ENCODE measurements around the gene FBN2. TPM values are rescaled to one million over a fixed set of nuclear protein-coding genes. Genes with fewer than 3 reads are reported as not detected.

FBN2 gene
- total and polyA plus RNA-seq, 2 experiments from 2014 or later: 15.2 to 63.2 TPM

DNA sequence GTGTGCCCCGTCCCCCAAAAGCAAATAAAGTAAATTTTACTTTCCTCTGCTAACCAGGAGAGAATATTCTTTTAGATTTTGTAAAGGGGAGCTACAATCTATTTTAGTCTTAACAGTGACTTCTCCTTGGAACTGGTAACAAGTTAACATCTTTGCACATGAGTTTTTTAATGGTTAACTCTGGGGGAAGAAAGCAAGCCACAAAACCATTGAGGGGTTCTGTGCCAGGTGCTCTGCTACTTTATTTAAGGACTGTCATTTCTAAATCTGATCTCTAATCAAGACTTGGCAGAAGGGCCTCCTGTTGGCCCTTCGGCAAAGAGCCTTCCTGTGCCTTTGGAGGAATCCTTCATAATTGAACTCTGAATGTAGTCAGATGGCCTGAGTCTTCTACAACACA lies 301.0 kb downstream of the FBN2 start:
- Histone ChIP-seq H3F3A (ENCODE audit: insufficient read depth) (peaks cover 15% of the 10 kb centered on the region), H3K36me3 (ENCODE audit: low read depth) (no peaks in the 10 kb centered on the region), H3K9me3 (ENCODE audit: low read depth) (no peaks in the 10 kb centered on the region), H3K27ac (no peak overlapping the region), H4K20me1 (ENCODE audit: insufficient read depth) (no peaks in the 10 kb centered on the region), H3K4me3 (no peak overlapping the region), H3K4me2 (ENCODE audit: unreplicated experiment) (peak overlapping the region; percentile 10), H3K27me3 (replicated peaks; ENCODE audit: insufficient read depth) (peaks cover 3% of the 10 kb centered on the region; the same call in 1 of the 2 replicates), H3K9me2 (ENCODE audit: insufficient read depth) (no peaks in the 10 kb centered on the region), H3K9ac (no peak overlapping the region), H2AFZ (no peak overlapping the region), H3K4me1 (ENCODE audit: insufficient read depth) (peaks cover 28% of the 10 kb centered on the region), H3K79me2 (ENCODE audit: insufficient read depth) (no peaks in the 10 kb centered on the region)
- no peak for TF ChIP-seq EZH2 (IDR thresholded peaks at IDR 0.05; ENCODE audit: insufficient read depth, poor library complexity, severe bottlenecking)
- no peak for DNase-seq
- WGBS, 2 experiments (ENCODE audit: low coverage in 1 of 2, low lambda C conversion rate in 2 of 2, missing lambda C conversion rate in 2 of 2): 50 to 56% methylated on average over 2 of the region's 2 CpGs
- in situ Hi-C loops (cut with MboI): no loop called here

DNA sequence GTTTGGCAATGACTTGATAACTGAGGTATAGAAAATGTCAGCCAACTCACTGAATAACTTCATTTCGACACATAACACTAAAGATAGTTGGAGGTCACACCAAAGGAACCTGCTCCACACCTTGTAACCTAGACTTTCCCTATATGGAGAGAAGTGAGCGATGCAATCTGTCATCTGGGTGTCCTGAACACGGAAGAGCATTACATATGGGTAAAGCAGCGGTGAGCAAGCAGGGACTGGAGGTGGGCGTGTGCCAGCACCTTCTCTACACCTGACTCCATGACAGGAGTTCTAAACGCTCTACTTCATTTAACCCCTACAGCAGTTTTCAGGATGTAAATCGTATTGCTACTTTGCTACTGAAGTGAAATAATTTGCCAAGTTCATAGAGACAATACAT lies 301.7 kb downstream of the FBN2 start:
- 66 to 67% methylated on average over 7 of the region's 7 CpGs for WGBS, 2 experiments (ENCODE audit: low coverage in 1 of 2, low lambda C conversion rate in 2 of 2, missing lambda C conversion rate in 2 of 2)

DNA sequence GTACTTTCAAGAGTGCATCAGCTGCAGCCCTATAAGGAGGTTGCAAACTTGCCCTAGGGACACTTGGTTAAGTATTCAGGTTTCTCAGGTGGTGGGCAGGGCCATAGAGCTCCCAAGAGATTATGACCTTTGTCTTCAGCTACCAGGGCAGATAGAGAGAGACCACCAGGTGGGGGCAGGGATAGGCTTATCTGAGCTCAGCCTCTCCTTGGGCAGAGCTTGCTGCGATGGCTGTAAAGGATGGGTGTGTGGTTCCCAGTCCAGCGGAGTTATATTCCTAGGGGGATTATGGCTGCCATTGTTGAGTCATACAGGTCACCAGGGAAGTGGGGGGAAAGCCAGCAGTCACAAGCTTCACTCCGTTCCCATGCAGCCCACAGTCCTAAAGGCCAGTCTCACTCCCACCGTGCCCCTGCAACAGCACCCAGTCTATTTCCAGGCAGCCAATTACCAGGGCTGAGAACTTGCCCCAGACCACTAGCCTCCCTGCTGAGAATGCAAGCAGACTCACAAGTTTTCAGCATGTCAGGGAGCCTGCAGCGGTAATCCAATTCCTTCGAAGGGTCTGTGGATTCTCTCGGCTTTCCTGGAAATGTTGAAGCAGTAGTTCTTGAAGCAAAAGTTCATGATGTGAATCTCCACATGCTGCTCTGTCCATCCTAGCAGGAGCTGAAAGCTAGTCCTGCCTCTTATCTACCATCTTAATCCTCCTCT lies 303.0 kb downstream of the FBN2 start:
- H3K9ac ChIP-seq: no peak overlapping the region
- H3K4me3 ChIP-seq: no peak overlapping the region
- H3K4me1 ChIP-seq (ENCODE audit: insufficient read depth): peaks cover 10% of the 10 kb centered on the region
- H3K4me2 ChIP-seq (ENCODE audit: unreplicated experiment): no peak overlapping the region
- H4K20me1 ChIP-seq (ENCODE audit: insufficient read depth): no peaks in the 10 kb centered on the region
- TF ChIP-seq EZH2phosphoT487 (IDR thresholded peaks at IDR 0.05; ENCODE audit: insufficient read depth, low read depth) (no peak), EZH2 (IDR thresholded peaks at IDR 0.05; ENCODE audit: insufficient read depth, poor library complexity, severe bottlenecking) (no peak)
- no peak overlapping the region for H3K27ac ChIP-seq
- no peaks in the 10 kb centered on the region for H3K36me3 ChIP-seq (ENCODE audit: low read depth)
- H2AFZ ChIP-seq: no peak overlapping the region
- peaks cover 3% of the 10 kb centered on the region; the same call in 1 of the 2 replicates for H3K27me3 ChIP-seq (replicated peaks; ENCODE audit: insufficient read depth)
- DNase-seq: no peak
- WGBS, 2 experiments (ENCODE audit: low coverage in 1 of 2, low lambda C conversion rate in 2 of 2, missing lambda C conversion rate in 2 of 2): 95 to 96% methylated on average over 7 of the region's 7 CpGs
- no peaks in the 10 kb centered on the region for H3K9me3 ChIP-seq (ENCODE audit: low read depth)
- in situ Hi-C loops (cut with MboI): no loop called here
- no peaks in the 10 kb centered on the region for H3K79me2 ChIP-seq (ENCODE audit: insufficient read depth)
- H3K9me2 ChIP-seq (ENCODE audit: insufficient read depth): no peaks in the 10 kb centered on the region
- no peaks in the 10 kb centered on the region for H3F3A ChIP-seq (ENCODE audit: insufficient read depth)

More for the DNA sequence above, 301.7 kb downstream of the FBN2 start:
- no peak for DNase-seq
- H3K4me1 ChIP-seq (ENCODE audit: insufficient read depth): peaks cover 23% of the 10 kb centered on the region
- H3K36me3 ChIP-seq (ENCODE audit: low read depth): no peaks in the 10 kb centered on the region
- no peak overlapping the region for H2AFZ ChIP-seq
- no peak overlapping the region for H3K4me2 ChIP-seq (ENCODE audit: unreplicated experiment)
- H3K4me3 ChIP-seq: no peak overlapping the region
- no peak for TF ChIP-seq EZH2 (IDR thresholded peaks at IDR 0.05; ENCODE audit: insufficient read depth, poor library complexity, severe bottlenecking)
- no peak for TF ChIP-seq EZH2phosphoT487 (IDR thresholded peaks at IDR 0.05; ENCODE audit: insufficient read depth, low read depth)
- H3K9me2 ChIP-seq (ENCODE audit: insufficient read depth): no peaks in the 10 kb centered on the region
- no peak overlapping the region for H3K9ac ChIP-seq
- H3K79me2 ChIP-seq (ENCODE audit: insufficient read depth): no peaks in the 10 kb centered on the region
- no peak overlapping the region for H3K27ac ChIP-seq
- peaks cover 3% of the 10 kb centered on the region; the same call in 1 of the 2 replicates for H3K27me3 ChIP-seq (replicated peaks; ENCODE audit: insufficient read depth)
- no peaks in the 10 kb centered on the region for H4K20me1 ChIP-seq (ENCODE audit: insufficient read depth)
- H3F3A ChIP-seq (ENCODE audit: insufficient read depth): peaks cover 8% of the 10 kb centered on the region
- in situ Hi-C loops (cut with MboI): no loop called here
- H3K9me3 ChIP-seq (ENCODE audit: low read depth): no peaks in the 10 kb centered on the region

DNA sequence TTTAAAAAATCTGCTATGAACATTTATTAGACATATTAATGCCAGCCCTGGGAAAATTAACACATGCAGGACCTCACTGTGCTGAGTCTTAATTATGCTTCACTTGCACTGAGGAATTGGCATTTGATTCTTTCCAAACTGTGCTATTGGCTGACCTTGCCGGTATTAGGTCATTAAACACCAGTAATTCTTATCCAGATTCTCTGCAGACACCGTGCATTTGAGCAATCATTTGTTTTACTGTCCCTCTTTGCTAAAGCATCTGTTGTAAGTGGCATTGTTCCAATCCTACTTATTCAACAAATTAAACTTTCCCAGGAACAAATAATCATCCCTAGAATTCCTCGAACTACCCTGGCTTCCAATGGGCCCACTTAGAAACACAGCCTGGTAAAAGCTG lies 309.5 kb downstream of the FBN2 start:
- no peaks in the 10 kb centered on the region for H3K9me3 ChIP-seq (ENCODE audit: low read depth)
- H3K36me3 ChIP-seq (ENCODE audit: low read depth): no peaks in the 10 kb centered on the region
- 2 to 3% methylated on average over 3 of the region's 3 CpGs for WGBS, 2 experiments (ENCODE audit: low coverage in 1 of 2, low lambda C conversion rate in 2 of 2, missing lambda C conversion rate in 2 of 2)
- H3K27me3 ChIP-seq (replicated peaks; ENCODE audit: insufficient read depth): 0 out of 2 replicates have a peak, but pooled peaks cover 2% of the 10 kb centered on the region
- no peak overlapping the region for H3K4me3 ChIP-seq
- in situ Hi-C loops (cut with MboI): no loop called here
- no peaks in the 10 kb centered on the region for H4K20me1 ChIP-seq (ENCODE audit: insufficient read depth)
- H2AFZ ChIP-seq: no peak overlapping the region
- H3K27ac ChIP-seq: peak overlapping the region; percentile 63
- no peaks in the 10 kb centered on the region for H3K9me2 ChIP-seq (ENCODE audit: insufficient read depth)
- DNase-seq: peak; percentile 70
- no peaks in the 10 kb centered on the region for H3K79me2 ChIP-seq (ENCODE audit: insufficient read depth)
- H3F3A ChIP-seq (ENCODE audit: insufficient read depth): peaks cover 13% of the 10 kb centered on the region
- peak overlapping the region; percentile 37 for H3K4me2 ChIP-seq (ENCODE audit: unreplicated experiment)
- no peak overlapping the region for H3K9ac ChIP-seq
- peaks cover 19% of the 10 kb centered on the region for H3K4me1 ChIP-seq (ENCODE audit: insufficient read depth)
- no peak for TF ChIP-seq EZH2phosphoT487 (IDR thresholded peaks at IDR 0.05; ENCODE audit: insufficient read depth, low read depth)
- no peak for TF ChIP-seq EZH2 (IDR thresholded peaks at IDR 0.05; ENCODE audit: insufficient read depth, poor library complexity, severe bottlenecking)
